Measurements from ENCODE around the gene CXCL6.

Gene CXCL6

DNA sequence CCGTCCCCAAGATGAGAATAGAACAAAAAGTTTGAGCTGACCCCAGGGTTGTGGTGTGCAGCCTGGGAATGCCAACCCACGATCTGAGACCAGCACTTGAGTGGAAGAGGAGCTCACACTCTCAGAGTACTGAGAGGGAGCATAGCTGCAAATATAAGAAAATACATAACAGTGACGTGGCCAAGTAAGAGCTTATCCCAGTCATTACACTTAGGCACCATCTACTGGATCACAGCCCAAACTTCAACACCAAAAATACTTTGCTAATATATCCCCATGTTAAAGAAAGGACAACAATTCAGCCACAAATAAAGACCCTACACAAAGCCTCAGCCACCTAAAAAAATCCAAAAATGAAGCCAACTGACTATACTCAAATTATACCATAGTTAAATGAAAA lies 33.3 kb upstream of the CXCL6 start:
- H3K79me1 ChIP-seq (ENCODE audit: low read length) = no peaks in the 10 kb centered on the region
- no peak overlapping the region for H3K18ac ChIP-seq (ENCODE audit: low read length)
- H2BK120ac ChIP-seq (ENCODE audit: low read depth, low read length) = no peak overlapping the region
- H4K8ac ChIP-seq (ENCODE audit: low read depth, low read length) = no peak overlapping the region
- H4K5ac ChIP-seq (ENCODE audit: low read length) = no peak overlapping the region
- H3K23ac ChIP-seq (ENCODE audit: low read length) = no peak overlapping the region
- H2AK5ac ChIP-seq (ENCODE audit: low read length) = no peak overlapping the region
- no peak overlapping the region for H2BK15ac ChIP-seq (replicated peaks; ENCODE audit: low read depth)
- H3K4me3 ChIP-seq (ENCODE audit: low read length) = no peak overlapping the region
- H3K79me2 ChIP-seq (ENCODE audit: control insufficient read depth, insufficient read depth, low read length) = no peaks in the 10 kb centered on the region
- no peak for DNase-seq
- no CpG with 5 or more reads among the region's 3 CpGs for WGBS (ENCODE audit: extremely low coverage, insufficient coverage, low lambda C conversion rate)
- H3K27ac ChIP-seq (ENCODE audit: low read depth, low read length) = no peak overlapping the region
- H3K56ac ChIP-seq (ENCODE audit: low read length) = no peak overlapping the region
- no peak overlapping the region for H3K9ac ChIP-seq (ENCODE audit: low read length)
- no peaks in the 10 kb centered on the region for H3K36me3 ChIP-seq (ENCODE audit: control insufficient read depth, insufficient read depth, low read length)
- H3K4me2 ChIP-seq (ENCODE audit: low read length) = no peak overlapping the region
- H3K4me1 ChIP-seq (ENCODE audit: control insufficient read depth, low read depth, low read length) = no peaks in the 10 kb centered on the region
- no peaks in the 10 kb centered on the region for H3K27me3 ChIP-seq (ENCODE audit: insufficient read depth, low read length, poor library complexity)
- H2BK5ac ChIP-seq (ENCODE audit: low read length) = no peak overlapping the region
- H3K4ac ChIP-seq (ENCODE audit: low read depth, low read length) = no peak overlapping the region

DNA sequence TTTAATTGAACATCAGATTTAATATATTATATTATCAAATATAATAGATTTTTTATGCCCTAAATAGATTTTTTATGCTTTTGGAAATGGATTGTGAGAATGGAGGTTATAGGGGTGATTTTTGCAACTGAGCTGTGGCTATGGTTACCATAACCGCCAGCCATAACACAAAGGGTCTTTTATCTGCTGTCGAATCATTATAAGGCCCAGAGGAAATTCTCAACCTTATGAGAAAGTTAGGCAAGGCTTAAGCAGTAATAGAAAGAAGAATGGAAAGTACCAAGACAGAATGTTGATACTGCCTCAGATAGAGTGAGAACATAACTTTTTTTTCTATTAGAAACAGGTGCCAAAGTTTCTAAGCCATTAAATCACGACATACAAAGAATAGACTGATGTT lies 26.3 kb upstream of the CXCL6 start:
- no peak overlapping the region for H4K5ac ChIP-seq (ENCODE audit: low read length)
- no peaks in the 10 kb centered on the region for H3K79me2 ChIP-seq (ENCODE audit: control insufficient read depth, insufficient read depth, low read length)
- H3K4me2 ChIP-seq (ENCODE audit: low read length) = no peak overlapping the region
- H4K8ac ChIP-seq (ENCODE audit: low read depth, low read length) = no peak overlapping the region
- no peak overlapping the region for H3K18ac ChIP-seq (ENCODE audit: low read length)
- H2BK5ac ChIP-seq (ENCODE audit: low read length) = no peak overlapping the region
- no peak for DNase-seq
- H3K4me3 ChIP-seq (ENCODE audit: low read length) = no peak overlapping the region
- no peak overlapping the region for H3K4ac ChIP-seq (ENCODE audit: low read depth, low read length)
- no peak overlapping the region for H2AK5ac ChIP-seq (ENCODE audit: low read length)
- H3K4me1 ChIP-seq (ENCODE audit: control insufficient read depth, low read depth, low read length) = no peaks in the 10 kb centered on the region
- WGBS (ENCODE audit: extremely low coverage, insufficient coverage, low lambda C conversion rate) = no CpG with 5 or more reads among the region's 3 CpGs
- H2BK120ac ChIP-seq (ENCODE audit: low read depth, low read length) = no peak overlapping the region
- no peak overlapping the region for H3K9ac ChIP-seq (ENCODE audit: low read length)
- no peak overlapping the region for H2BK15ac ChIP-seq (replicated peaks; ENCODE audit: low read depth)
- H3K79me1 ChIP-seq (ENCODE audit: low read length) = no peaks in the 10 kb centered on the region
- no peaks in the 10 kb centered on the region for H3K27me3 ChIP-seq (ENCODE audit: insufficient read depth, low read length, poor library complexity)
- H3K36me3 ChIP-seq (ENCODE audit: control insufficient read depth, insufficient read depth, low read length) = no peaks in the 10 kb centered on the region
- no peak overlapping the region for H3K27ac ChIP-seq (ENCODE audit: low read depth, low read length)
- H3K56ac ChIP-seq (ENCODE audit: low read length) = no peak overlapping the region
- H3K23ac ChIP-seq (ENCODE audit: low read length) = no peak overlapping the region

DNA sequence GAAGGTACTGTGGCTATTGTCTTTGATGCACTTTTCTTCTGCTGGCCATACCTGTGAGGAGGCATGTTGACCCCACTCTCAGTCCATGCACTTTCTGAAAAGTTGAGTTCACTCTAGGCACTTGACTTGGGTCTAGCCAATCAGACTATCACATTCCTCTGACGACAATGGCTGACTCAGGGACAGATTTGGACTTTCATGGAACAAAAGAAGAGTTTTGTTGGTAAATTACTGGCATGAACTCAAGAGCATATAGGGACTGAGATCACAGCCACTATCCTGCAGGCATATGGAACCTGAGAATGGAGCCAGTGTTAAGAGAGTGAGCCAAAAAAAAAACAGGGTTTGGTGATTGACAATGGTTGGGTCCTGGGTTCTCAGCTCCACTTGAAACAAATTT lies 24.6 kb upstream of the CXCL6 start:
- no peak overlapping the region for H4K8ac ChIP-seq (ENCODE audit: low read depth, low read length)
- H4K5ac ChIP-seq (ENCODE audit: low read length) = no peak overlapping the region
- H2AK5ac ChIP-seq (ENCODE audit: low read length) = no peak overlapping the region

DNA sequence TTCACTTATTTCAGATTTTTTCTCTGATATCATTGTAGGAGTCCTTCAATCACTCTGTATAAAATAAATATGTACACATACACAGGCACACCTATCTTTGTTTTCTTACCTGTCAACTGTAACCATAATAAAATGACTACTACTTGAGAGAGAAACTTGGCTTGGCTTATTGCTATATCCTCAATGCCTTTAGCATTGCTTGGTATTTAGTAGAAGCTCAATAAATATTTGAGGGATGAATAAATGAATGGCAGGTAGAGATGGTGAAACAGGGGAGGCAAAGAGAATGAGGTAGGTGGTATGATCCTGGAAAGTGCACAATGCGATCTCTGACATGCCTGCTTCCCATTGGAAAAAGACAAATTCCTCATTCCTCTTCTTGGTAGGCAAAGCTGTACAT lies 21.8 kb upstream of the CXCL6 start:
- Histone ChIP-seq H3K4me3 (ENCODE audit: low read length) (no peak overlapping the region), H3K18ac (ENCODE audit: low read length) (no peak overlapping the region), H3K4me1 (ENCODE audit: control insufficient read depth, low read depth, low read length) (no peaks in the 10 kb centered on the region), H3K23ac (ENCODE audit: low read length) (no peak overlapping the region), H2AK5ac (ENCODE audit: low read length) (no peak overlapping the region), H3K79me2 (ENCODE audit: control insufficient read depth, insufficient read depth, low read length) (no peaks in the 10 kb centered on the region), H3K56ac (ENCODE audit: low read length) (no peak overlapping the region), H3K27ac (ENCODE audit: low read depth, low read length) (no peak overlapping the region), H3K27me3 (ENCODE audit: insufficient read depth, low read length, poor library complexity) (no peaks in the 10 kb centered on the region), H3K4me2 (ENCODE audit: low read length) (no peak overlapping the region), H2BK15ac (replicated peaks; ENCODE audit: low read depth) (no peak overlapping the region), H3K79me1 (ENCODE audit: low read length) (no peaks in the 10 kb centered on the region), H4K8ac (ENCODE audit: low read depth, low read length) (no peak overlapping the region), H3K36me3 (ENCODE audit: control insufficient read depth, insufficient read depth, low read length) (no peaks in the 10 kb centered on the region), H4K5ac (ENCODE audit: low read length) (no peak overlapping the region), H2BK120ac (ENCODE audit: low read depth, low read length) (no peak overlapping the region), H2BK5ac (ENCODE audit: low read length) (no peak overlapping the region), H3K9ac (ENCODE audit: low read length) (no peak overlapping the region), H3K4ac (ENCODE audit: low read depth, low read length) (no peak overlapping the region)
- WGBS (ENCODE audit: extremely low coverage, insufficient coverage, low lambda C conversion rate) = no CpG with 5 or more reads among the region's 1 CpG
- DNase-seq = no peak

More for the DNA sequence above, 24.6 kb upstream of the CXCL6 start:
- no CpG with 5 or more reads among the region's 1 CpG for WGBS (ENCODE audit: extremely low coverage, insufficient coverage, low lambda C conversion rate)
- Histone ChIP-seq H3K27me3 (ENCODE audit: insufficient read depth, low read length, poor library complexity) (no peaks in the 10 kb centered on the region), H3K9ac (ENCODE audit: low read length) (no peak overlapping the region), H3K4me3 (ENCODE audit: low read length) (no peak overlapping the region), H3K79me2 (ENCODE audit: control insufficient read depth, insufficient read depth, low read length) (no peaks in the 10 kb centered on the region), H3K27ac (ENCODE audit: low read depth, low read length) (no peak overlapping the region), H3K18ac (ENCODE audit: low read length) (no peak overlapping the region), H3K56ac (ENCODE audit: low read length) (no peak overlapping the region), H3K79me1 (ENCODE audit: low read length) (no peaks in the 10 kb centered on the region), H3K36me3 (ENCODE audit: control insufficient read depth, insufficient read depth, low read length) (no peaks in the 10 kb centered on the region), H3K4ac (ENCODE audit: low read depth, low read length) (no peak overlapping the region), H2BK15ac (replicated peaks; ENCODE audit: low read depth) (no peak overlapping the region), H2BK5ac (ENCODE audit: low read length) (no peak overlapping the region), H3K23ac (ENCODE audit: low read length) (no peak overlapping the region), H3K4me2 (ENCODE audit: low read length) (no peak overlapping the region), H2BK120ac (ENCODE audit: low read depth, low read length) (no peak overlapping the region), H3K4me1 (ENCODE audit: control insufficient read depth, low read depth, low read length) (no peaks in the 10 kb centered on the region)
- DNase-seq = no peak

DNA sequence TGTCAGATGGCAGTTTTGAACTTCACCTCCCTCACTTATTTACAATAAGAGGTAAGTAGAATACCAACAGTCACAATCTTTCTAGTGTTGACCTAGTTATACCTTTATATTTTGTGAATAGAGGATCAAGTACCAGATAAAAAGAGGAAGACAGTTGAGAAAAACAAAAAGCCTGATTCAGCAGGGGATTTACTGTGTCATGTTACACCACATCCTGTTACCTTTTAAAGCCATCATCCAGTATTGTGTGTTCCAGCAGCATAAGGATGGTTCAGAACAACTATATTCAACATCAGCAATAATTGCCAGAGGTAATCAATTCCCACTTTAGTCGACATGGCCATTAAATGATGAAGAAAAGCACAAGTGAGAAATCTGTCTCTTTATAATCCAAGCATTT lies 21.3 kb upstream of the CXCL6 start:
- WGBS (ENCODE audit: extremely low coverage, insufficient coverage, low lambda C conversion rate) = no CpG with 5 or more reads among the region's 1 CpG
- H3K4me2 ChIP-seq (ENCODE audit: low read length) = no peak overlapping the region
- no peak for DNase-seq

DNA sequence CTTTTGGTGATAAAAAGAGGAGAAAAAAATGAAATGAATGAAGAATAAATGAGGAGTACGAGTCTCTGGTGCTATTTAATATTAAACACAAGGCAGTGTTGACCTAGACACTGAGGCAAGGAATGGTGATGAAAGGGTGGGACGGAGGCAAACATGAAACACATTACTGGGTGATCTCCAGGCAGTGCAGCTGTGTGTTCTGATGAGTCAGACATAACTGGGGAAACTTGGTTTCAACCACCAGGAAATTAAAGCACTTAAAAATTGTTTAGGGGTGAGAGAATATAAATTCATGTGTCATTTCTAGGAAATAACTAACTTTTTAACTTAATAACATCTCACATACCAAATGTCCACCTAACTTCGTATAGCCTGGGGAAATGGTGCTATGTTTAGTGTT lies 19.7 kb upstream of the CXCL6 start:
- no peak overlapping the region for H3K23ac ChIP-seq (ENCODE audit: low read length)
- no peaks in the 10 kb centered on the region for H3K4me1 ChIP-seq (ENCODE audit: control insufficient read depth, low read depth, low read length)
- no peaks in the 10 kb centered on the region for H3K36me3 ChIP-seq (ENCODE audit: control insufficient read depth, insufficient read depth, low read length)
- H2BK5ac ChIP-seq (ENCODE audit: low read length) = no peak overlapping the region
- H4K5ac ChIP-seq (ENCODE audit: low read length) = no peak overlapping the region
- H3K4me3 ChIP-seq (ENCODE audit: low read length) = no peak overlapping the region
- H3K27ac ChIP-seq (ENCODE audit: low read depth, low read length) = no peak overlapping the region
- no peaks in the 10 kb centered on the region for H3K79me2 ChIP-seq (ENCODE audit: control insufficient read depth, insufficient read depth, low read length)
- no peak overlapping the region for H3K56ac ChIP-seq (ENCODE audit: low read length)
- no peak overlapping the region for H3K18ac ChIP-seq (ENCODE audit: low read length)
- H2BK120ac ChIP-seq (ENCODE audit: low read depth, low read length) = no peak overlapping the region
- no peaks in the 10 kb centered on the region for H3K27me3 ChIP-seq (ENCODE audit: insufficient read depth, low read length, poor library complexity)
- H3K4ac ChIP-seq (ENCODE audit: low read depth, low read length) = no peak overlapping the region
- H3K79me1 ChIP-seq (ENCODE audit: low read length) = no peaks in the 10 kb centered on the region
- H2AK5ac ChIP-seq (ENCODE audit: low read length) = no peak overlapping the region
- WGBS (ENCODE audit: extremely low coverage, insufficient coverage, low lambda C conversion rate) = no CpG with 5 or more reads among the region's 3 CpGs
- no peak for DNase-seq
- no peak overlapping the region for H2BK15ac ChIP-seq (replicated peaks; ENCODE audit: low read depth)
- no peak overlapping the region for H3K4me2 ChIP-seq (ENCODE audit: low read length)
- H3K9ac ChIP-seq (ENCODE audit: low read length) = no peak overlapping the region
- H4K8ac ChIP-seq (ENCODE audit: low read depth, low read length) = no peak overlapping the region

More for the DNA sequence above, 21.3 kb upstream of the CXCL6 start:
- H3K9ac ChIP-seq (ENCODE audit: low read length) = no peak overlapping the region
- H3K27me3 ChIP-seq (ENCODE audit: insufficient read depth, low read length, poor library complexity) = no peaks in the 10 kb centered on the region
- H3K4me1 ChIP-seq (ENCODE audit: control insufficient read depth, low read depth, low read length) = no peaks in the 10 kb centered on the region
- no peak overlapping the region for H3K23ac ChIP-seq (ENCODE audit: low read length)
- H2BK120ac ChIP-seq (ENCODE audit: low read depth, low read length) = no peak overlapping the region
- H3K4ac ChIP-seq (ENCODE audit: low read depth, low read length) = no peak overlapping the region
- no peak overlapping the region for H3K56ac ChIP-seq (ENCODE audit: low read length)
- no peak overlapping the region for H2BK5ac ChIP-seq (ENCODE audit: low read length)
- no peaks in the 10 kb centered on the region for H3K36me3 ChIP-seq (ENCODE audit: control insufficient read depth, insufficient read depth, low read length)
- no peak overlapping the region for H2BK15ac ChIP-seq (replicated peaks; ENCODE audit: low read depth)
- H3K27ac ChIP-seq (ENCODE audit: low read depth, low read length) = no peak overlapping the region
- no peak overlapping the region for H3K4me3 ChIP-seq (ENCODE audit: low read length)
- no peaks in the 10 kb centered on the region for H3K79me2 ChIP-seq (ENCODE audit: control insufficient read depth, insufficient read depth, low read length)
- H4K5ac ChIP-seq (ENCODE audit: low read length) = no peak overlapping the region
- no peaks in the 10 kb centered on the region for H3K79me1 ChIP-seq (ENCODE audit: low read length)
- H3K18ac ChIP-seq (ENCODE audit: low read length) = no peak overlapping the region
- H4K8ac ChIP-seq (ENCODE audit: low read depth, low read length) = no peak overlapping the region
- no peak overlapping the region for H2AK5ac ChIP-seq (ENCODE audit: low read length)

Data from mesendoderm (in vitro differentiated cells).